Thymus (tissue), 14 donors: Measurements from ENCODE around the gene PLXNA4. TPM values are rescaled to one million over a fixed set of nuclear protein-coding genes. Genes with fewer than 3 reads are reported as not detected.

Experiments used
- DNase-seq, 9 donors: peaks; one replicate each; pipeline ENCODE4 v3.0.0-alpha.2; 2013; ENCODE audit warnings: low spot score in 9 of 9, low read depth in 6 of 9, missing footprints in 1 of 9
- H3K27ac ChIP-seq, 2 donors: one replicate each; pipeline ENCODE4 v1.5.1; 2013; ENCODE audit warnings: control low read depth in 1 of 2, low read depth in 1 of 2, low read length in 1 of 2, mild to moderate bottlenecking in 1 of 2, moderate library complexity in 1 of 2
- H3K27me3 ChIP-seq, 2 donors: one replicate each; pipeline ENCODE4 v1.5.1; 2013; ENCODE audit warnings: low read length in 1 of 2; ENCODE audit not compliant: control insufficient read depth in 2 of 2, insufficient read depth in 1 of 2
- H3K36me3 ChIP-seq, 2 donors: one replicate each; pipeline ENCODE4 v1.5.1; 2013; ENCODE audit warnings: low read length in 1 of 2, mild to moderate bottlenecking in 1 of 2, moderate library complexity in 1 of 2; ENCODE audit not compliant: control insufficient read depth in 2 of 2, insufficient read depth in 2 of 2
- H3K4me1 ChIP-seq, 2 donors: one replicate each; pipeline ENCODE4 v1.5.1; 2013; ENCODE audit warnings: low read length in 2 of 2; ENCODE audit not compliant: control insufficient read depth in 2 of 2, insufficient read depth in 2 of 2
- H3K4me3 ChIP-seq, 2 donors: one replicate each; pipeline ENCODE4 v1.5.1; 2013; ENCODE audit warnings: low read length in 2 of 2, control low read depth in 1 of 2, mild to moderate bottlenecking in 1 of 2
- H3K9me3 ChIP-seq, 2 donors: one replicate each; pipeline ENCODE4 v1.5.1; 2013; ENCODE audit warnings: low read length in 1 of 2, mild to moderate bottlenecking in 1 of 2; ENCODE audit not compliant: control insufficient read depth in 2 of 2, insufficient read depth in 1 of 2
- WGBS: extraction: QIAGEN DNeasy Blood & Tissue Kit; methylation state at CpG from one replicate; pipeline ENCODE4 v1.1.7; 2013; 5-methylcytosine and 5-hydroxymethylcytosine counted together
- long read RNA-seq, 10 donors: transcript quantifications; one replicate each; lab custom pipeline, GENCODE V29; 2026
- polyA plus RNA-seq: library from polyadenylated mRNA; stranded (reverse); fragments of 200-250 nt; gene quantifications from one replicate; pipeline ENCODE4 v1.2.3, GENCODE V29; 2013
- total RNA-seq: library from RNA; stranded (reverse); fragments of 120-200 nt; gene quantifications from one replicate; pipeline ENCODE4 v1.2.4, GENCODE V29; 2013
- donor health status: healthy.

The PLXNA4 gene, protein sequence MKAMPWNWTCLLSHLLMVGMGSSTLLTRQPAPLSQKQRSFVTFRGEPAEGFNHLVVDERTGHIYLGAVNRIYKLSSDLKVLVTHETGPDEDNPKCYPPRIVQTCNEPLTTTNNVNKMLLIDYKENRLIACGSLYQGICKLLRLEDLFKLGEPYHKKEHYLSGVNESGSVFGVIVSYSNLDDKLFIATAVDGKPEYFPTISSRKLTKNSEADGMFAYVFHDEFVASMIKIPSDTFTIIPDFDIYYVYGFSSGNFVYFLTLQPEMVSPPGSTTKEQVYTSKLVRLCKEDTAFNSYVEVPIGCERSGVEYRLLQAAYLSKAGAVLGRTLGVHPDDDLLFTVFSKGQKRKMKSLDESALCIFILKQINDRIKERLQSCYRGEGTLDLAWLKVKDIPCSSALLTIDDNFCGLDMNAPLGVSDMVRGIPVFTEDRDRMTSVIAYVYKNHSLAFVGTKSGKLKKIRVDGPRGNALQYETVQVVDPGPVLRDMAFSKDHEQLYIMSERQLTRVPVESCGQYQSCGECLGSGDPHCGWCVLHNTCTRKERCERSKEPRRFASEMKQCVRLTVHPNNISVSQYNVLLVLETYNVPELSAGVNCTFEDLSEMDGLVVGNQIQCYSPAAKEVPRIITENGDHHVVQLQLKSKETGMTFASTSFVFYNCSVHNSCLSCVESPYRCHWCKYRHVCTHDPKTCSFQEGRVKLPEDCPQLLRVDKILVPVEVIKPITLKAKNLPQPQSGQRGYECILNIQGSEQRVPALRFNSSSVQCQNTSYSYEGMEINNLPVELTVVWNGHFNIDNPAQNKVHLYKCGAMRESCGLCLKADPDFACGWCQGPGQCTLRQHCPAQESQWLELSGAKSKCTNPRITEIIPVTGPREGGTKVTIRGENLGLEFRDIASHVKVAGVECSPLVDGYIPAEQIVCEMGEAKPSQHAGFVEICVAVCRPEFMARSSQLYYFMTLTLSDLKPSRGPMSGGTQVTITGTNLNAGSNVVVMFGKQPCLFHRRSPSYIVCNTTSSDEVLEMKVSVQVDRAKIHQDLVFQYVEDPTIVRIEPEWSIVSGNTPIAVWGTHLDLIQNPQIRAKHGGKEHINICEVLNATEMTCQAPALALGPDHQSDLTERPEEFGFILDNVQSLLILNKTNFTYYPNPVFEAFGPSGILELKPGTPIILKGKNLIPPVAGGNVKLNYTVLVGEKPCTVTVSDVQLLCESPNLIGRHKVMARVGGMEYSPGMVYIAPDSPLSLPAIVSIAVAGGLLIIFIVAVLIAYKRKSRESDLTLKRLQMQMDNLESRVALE (N-terminal part only)
- total RNA-seq (0.66 TPM), polyA plus RNA-seq (0.21 TPM)
- long read RNA-seq, donor 1, result 0 reads
- long read RNA-seq, donor 2, result 0 reads
- long read RNA-seq, donor 3, result 0 reads
- long read RNA-seq, donor 4, result 0 reads
- long read RNA-seq, donor 5, result 0 reads
- long read RNA-seq, donor 6, result 0 reads
- long read RNA-seq, donor 7, result 0 reads
- long read RNA-seq, donor 8, result 0 reads
- long read RNA-seq, donor 9, result 0 reads
- long read RNA-seq, donor 10, result 0 reads

DNA sequence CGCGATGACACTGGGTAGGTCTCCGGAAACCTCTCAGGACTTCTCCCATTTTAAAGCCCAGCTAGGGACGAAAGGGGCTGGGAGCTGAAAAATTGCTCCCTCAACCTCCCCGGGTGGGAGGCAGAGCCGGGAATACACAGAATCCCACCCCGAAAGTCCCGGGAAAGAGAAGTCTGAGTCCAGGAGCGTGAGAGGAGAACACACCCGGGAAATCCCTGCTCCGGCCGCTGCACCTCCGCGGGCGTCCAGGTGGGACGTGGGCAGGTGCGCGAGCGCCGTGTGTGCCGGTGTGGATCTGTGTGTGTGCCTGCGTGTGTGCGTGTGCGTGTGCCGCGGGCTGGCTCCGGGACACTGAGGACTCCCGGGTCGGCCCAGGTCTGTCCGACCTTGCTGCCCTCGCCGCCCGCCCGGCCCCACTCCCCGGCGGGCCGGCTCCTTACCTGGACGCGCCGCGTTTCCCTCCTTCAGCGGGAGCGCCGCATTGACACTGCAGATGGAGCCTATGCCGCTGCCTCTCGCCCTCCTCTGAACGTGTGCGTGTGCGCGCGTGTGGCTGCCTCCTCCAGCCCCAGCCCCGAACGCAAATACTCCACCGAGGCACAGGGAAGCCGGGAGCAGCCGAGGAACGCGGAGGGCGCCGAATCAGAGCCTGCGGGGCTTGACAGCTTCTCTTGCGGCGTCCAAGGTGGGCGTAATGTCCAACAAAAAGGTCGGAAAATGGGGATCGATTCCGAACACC, at the start of gene PLXNA4:
Gene PLXNA4, minus strand, starts transcription at position 489 of the 739 bp plus-strand sequence. CDS start 67,777 bp downstream, outside the sequence.
- Histone ChIP-seq H3K4me3 (peak within 1 kb of the TSS in 1 of 2 donors; percentile 38), H3K9me3 (no peaks in the 10 kb centered on the region), H3K27me3 (peaks cover 76 to 87% of the 10 kb centered on the region in 2 donors), H3K36me3 (no peaks in the 10 kb centered on the region), H3K4me1 (peaks cover 0 to 5% of the 10 kb centered on the region in 2 donors), H3K27ac (no peak within 1 kb of the TSS)
- DNase-seq, result peak in 1 of 9 donors; percentile 16
- WGBS, result 4% methylated on average over 67 of the region's 67 CpGs

DNA sequence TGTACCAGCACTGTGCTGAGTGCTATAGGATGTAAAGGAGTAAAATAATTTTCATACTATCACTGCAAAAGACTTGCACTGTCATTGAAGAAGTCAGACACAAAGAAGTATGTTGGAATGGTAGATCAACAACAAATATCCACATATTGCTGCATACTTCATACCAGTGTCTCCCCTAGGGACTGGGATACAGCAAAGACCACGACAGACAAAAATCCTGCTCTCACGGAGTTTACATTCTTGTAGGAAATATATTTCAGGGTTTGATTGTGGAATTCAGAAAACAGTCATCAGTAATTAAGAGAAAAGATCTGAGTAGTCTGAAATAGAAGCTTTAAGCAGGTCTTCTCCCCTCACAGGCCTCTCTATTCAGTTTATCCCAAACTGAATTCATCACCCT, 49.4 kb upstream of the PLXNA4 start:
- no peak overlapping the region for H3K27ac ChIP-seq
- no peaks in the 10 kb centered on the region for H3K27me3 ChIP-seq
- no peaks in the 10 kb centered on the region for H3K9me3 ChIP-seq
- 95% methylated on average over 2 of the region's 2 CpGs for WGBS
- H3K36me3 ChIP-seq, result no peaks in the 10 kb centered on the region
- H3K4me1 ChIP-seq, result no peaks in the 10 kb centered on the region
- no peak for DNase-seq
- no peak overlapping the region for H3K4me3 ChIP-seq

DNA sequence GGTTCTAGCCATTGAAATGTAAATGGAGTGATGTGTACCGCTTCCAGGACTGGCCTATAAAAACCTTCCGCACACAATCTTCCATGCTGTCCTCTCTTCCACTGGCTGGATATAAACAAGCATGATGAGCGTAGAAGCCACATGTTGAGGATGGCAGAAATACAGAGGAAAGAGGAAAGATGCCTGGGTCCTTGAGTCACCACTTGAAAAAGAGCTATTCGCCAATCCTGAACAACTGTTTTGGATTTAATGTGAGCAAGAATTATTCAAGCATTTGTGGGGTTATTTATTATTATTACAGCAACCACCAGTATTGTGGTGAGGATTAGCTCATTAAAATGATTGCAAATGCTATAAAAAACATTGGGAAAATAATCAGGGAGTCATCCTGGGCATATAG, 45.8 kb upstream of the PLXNA4 start:
- Histone ChIP-seq H3K27me3 (no peaks in the 10 kb centered on the region), H3K4me3 (no peak overlapping the region), H3K9me3 (no peaks in the 10 kb centered on the region), H3K27ac (no peak overlapping the region), H3K36me3 (no peaks in the 10 kb centered on the region), H3K4me1 (no peaks in the 10 kb centered on the region)
- no peak for DNase-seq
- 98% methylated on average over 4 of the region's 4 CpGs for WGBS

DNA sequence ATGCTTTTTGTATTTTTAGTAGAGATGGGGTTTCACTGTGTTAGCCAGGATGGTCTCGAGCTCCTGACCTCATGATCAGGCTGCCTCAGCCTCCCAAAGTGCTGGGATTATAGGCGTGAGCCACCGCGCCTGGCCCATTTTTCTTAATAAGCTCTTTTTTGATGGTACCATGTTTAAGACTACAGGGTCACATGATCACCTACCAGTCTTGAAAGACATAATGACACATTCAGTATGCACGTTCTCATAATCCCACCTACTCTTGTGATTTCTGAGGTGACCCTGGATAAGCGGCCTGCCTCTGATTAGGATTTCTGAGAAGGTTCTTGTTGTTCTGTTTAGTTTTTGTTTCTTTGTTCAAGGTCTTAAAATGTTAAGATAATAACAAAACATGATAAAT, 43.7 kb upstream of the PLXNA4 start:
- H3K36me3 ChIP-seq, result no peaks in the 10 kb centered on the region
- H3K9me3 ChIP-seq, result no peaks in the 10 kb centered on the region
- no peaks in the 10 kb centered on the region for H3K4me1 ChIP-seq
- no peak overlapping the region for H3K27ac ChIP-seq
- no peak for DNase-seq
- no peak overlapping the region for H3K4me3 ChIP-seq
- WGBS, result 95% methylated on average over 6 of the region's 6 CpGs
- H3K27me3 ChIP-seq, result no peaks in the 10 kb centered on the region

DNA sequence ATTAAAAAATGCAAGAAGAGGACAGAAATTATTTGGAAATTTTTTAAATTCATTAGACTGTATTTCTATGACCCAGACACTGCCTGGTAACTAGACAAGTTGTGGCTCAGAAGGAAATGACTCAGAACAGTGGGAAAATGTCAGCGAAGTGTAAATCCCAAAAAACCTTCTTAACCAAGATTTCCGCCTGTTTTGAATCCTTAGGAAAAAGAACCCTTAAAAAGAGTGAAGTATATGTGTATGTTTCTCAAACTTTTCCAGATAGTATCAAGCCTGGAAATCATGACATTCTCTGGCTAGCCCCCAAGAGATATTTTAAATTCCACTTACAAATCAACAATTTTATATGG, 42.7 kb upstream of the PLXNA4 start:
- H3K27ac ChIP-seq, result no peak overlapping the region
- WGBS, result 95% methylated on average over 2 of the region's 2 CpGs
- peaks cover 0 to 5% of the 10 kb centered on the region in 2 donors for H3K4me1 ChIP-seq
- H3K36me3 ChIP-seq, result no peaks in the 10 kb centered on the region
- no peak for DNase-seq
- H3K27me3 ChIP-seq, result no peaks in the 10 kb centered on the region
- H3K4me3 ChIP-seq, result no peak overlapping the region
- no peaks in the 10 kb centered on the region for H3K9me3 ChIP-seq

DNA sequence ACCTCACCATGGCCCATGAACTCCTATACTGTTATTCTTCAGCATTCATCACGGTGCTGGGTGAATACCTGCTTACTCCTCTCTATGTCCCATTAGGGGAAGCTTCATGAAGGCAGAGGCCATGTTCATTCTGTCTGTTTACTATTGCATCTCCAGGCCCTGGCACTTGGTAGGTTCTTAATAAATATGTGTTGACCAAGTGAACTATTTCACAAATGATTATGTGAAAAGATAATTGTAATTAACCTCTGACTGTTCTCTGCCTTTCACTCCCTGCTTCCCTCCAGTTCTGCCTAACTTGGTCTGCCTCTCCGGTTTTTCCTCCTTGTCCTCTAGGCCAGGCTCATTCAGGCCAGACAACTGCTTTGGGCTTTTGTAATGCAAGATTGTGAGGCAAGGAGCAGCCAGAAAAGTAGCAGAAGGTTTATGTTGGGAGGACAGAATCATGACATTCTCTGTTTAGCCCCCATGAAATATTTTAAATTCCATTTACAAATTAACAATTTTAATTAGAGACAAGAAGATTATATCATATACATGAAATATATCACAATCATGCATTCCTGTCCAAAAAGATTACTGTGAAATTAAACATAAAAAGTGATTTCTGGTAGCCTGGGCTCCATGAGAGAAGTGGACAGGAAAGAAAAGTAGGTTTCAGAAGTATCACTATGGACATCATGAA, 42.1 kb upstream of the PLXNA4 start:
- H3K4me3 ChIP-seq, result no peak overlapping the region
- H3K27ac ChIP-seq, result no peak overlapping the region
- H3K36me3 ChIP-seq, result no peaks in the 10 kb centered on the region
- H3K9me3 ChIP-seq, result no peaks in the 10 kb centered on the region
- peaks cover 0 to 5% of the 10 kb centered on the region in 2 donors for H3K4me1 ChIP-seq
- no peaks in the 10 kb centered on the region for H3K27me3 ChIP-seq
- WGBS, result 95% methylated on average over 2 of the region's 2 CpGs
- DNase-seq, result no peak

DNA sequence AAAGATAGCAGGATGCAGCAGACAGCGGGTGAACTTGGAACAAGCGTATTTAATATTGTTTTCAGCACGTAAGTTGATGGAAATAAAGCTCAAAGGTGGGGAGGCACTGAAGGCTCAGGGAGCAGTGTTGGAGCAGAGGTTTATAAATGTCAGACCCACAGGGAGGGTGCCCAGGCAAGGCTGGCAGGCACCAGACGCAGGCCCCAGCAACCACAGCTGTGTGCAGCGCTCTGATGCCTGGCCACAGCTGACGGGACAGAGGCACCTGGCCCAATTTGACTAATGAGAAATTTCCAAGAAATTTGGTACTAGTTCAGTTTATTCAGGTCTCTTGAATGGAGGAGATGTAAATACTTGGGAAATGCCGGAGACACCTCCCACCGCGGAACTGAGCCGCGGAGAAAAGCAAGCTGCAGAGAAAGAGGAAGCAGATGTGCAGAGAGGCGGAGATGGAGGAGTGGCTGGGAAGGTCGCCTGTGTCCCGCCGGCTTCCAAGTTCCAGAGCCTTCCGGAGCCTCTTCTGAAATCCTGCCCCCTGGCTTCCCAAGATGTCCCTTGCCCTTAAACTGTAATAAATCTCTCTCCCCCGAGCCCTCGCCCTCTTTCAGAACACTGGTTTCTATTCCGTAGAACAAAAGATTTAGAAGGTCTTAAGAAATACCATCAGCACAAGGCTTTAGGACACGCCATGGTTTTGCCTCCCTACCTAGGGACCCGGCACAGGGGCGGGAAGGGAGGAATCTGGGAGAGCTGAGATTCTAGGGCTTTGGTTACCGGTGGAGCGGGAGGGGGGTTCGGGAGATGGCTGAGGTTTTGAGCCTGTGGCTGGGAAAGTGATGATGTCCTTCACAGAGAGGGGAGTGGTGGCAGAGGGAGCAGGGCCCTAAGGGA, 38.4 kb upstream of the PLXNA4 start:
- Histone ChIP-seq H3K27me3 (no peaks in the 10 kb centered on the region), H3K9me3 (no peaks in the 10 kb centered on the region), H3K4me1 (peaks cover 0 to 5% of the 10 kb centered on the region in 2 donors), H3K4me3 (peak overlapping the region; percentile 8 to 40), H3K27ac (no peak overlapping the region), H3K36me3 (no peaks in the 10 kb centered on the region)
- 24% methylated on average over 25 of the region's 25 CpGs for whole genome bisulfite sequencing
- DNase-seq, result peak in 3 of 9 donors; percentile 2 to 34 (median 11)
